CD4-positive, alpha-beta memory T cell (primary cell): ENCODE results near the gene CABP4. TPM values are rescaled to one million over a fixed set of nuclear protein-coding genes. Genes with fewer than 3 reads are reported as not detected.
A peak's percentile ranks its signal among the peaks of the same experiment; 100 is the strongest.

ENCODE experiments used
- CTCF ChIA-PET: fragments of 350-600 bp; sonication (Branson Sonifier 250); formaldehyde crosslinking; loops from one replicate; lab custom pipeline; 2021; ENCODE audit warnings: inconsistent platforms; ENCODE audit not compliant: partially characterized antibody; lab: Charles Lee
- POLR2A ChIA-PET: fragments of 350-600 bp; sonication (Branson Sonifier 250); formaldehyde crosslinking; loops from one replicate; lab custom pipeline; 2021; ENCODE audit not compliant: partially characterized antibody; lab: Charles Lee
- DNase-seq, 5 donors: peaks; one replicate each; pipeline versions ENCODE4 v3.0.0 to v3.0.0-alpha.2; 2020 to 2022; ENCODE audit warnings: mixed read lengths in 1 of 5
- H3K27ac ChIP-seq: one replicate; pipeline ENCODE4 v1.7.0; 2013; ENCODE audit warnings: low read depth, low read length
- H3K27me3 ChIP-seq: 2 replicates; pipeline ENCODE4 v1.7.0; 2013; ENCODE audit warnings: mild to moderate bottlenecking, low read length, moderate library complexity; ENCODE audit not compliant: insufficient read depth
- H3K36me3 ChIP-seq: 2 replicates; pipeline ENCODE4 v1.7.0; 2013; ENCODE audit warnings: mild to moderate bottlenecking, low read length, moderate library complexity; ENCODE audit not compliant: insufficient read depth
- H3K4me1 ChIP-seq: 2 replicates; pipeline ENCODE4 v1.7.0; 2013; ENCODE audit warnings: mild to moderate bottlenecking, low read length, moderate library complexity; ENCODE audit not compliant: insufficient read depth
- H3K4me3 ChIP-seq, 2 donors: one replicate each; pipeline ENCODE4 v1.7.0; 2013; ENCODE audit warnings: low read length in 2 of 2, mild to moderate bottlenecking in 1 of 2
- H3K9me3 ChIP-seq, 2 donors: one replicate each; pipeline ENCODE4 v1.7.0; 2013; ENCODE audit warnings: low read length in 2 of 2, control low read depth in 1 of 2; ENCODE audit not compliant: control insufficient read depth in 1 of 2
- H3K27ac Mint-ChIP-seq, 7 donors: one replicate each; pipeline ENCODE4 v1.8.0; 2020 to 2021; ENCODE audit warnings: mixed read lengths in 7 of 7, mild to moderate bottlenecking in 6 of 7, inconsistent platforms in 3 of 7, moderate library complexity in 3 of 7
- H3K27me3 Mint-ChIP-seq, 2 donors: one replicate each; pipeline ENCODE4 v1.8.0; 2020 to 2021; ENCODE audit warnings: mixed read lengths in 2 of 2
- H3K36me3 Mint-ChIP-seq, 2 donors: one replicate each; pipeline ENCODE4 v1.8.0; 2020 to 2021; ENCODE audit warnings: mixed read lengths in 2 of 2, inconsistent platforms in 1 of 2, mild to moderate bottlenecking in 1 of 2
- H3K4me1 Mint-ChIP-seq, 4 donors: one replicate each; pipeline ENCODE4 v1.8.0; 2020 to 2021; ENCODE audit warnings: mixed read lengths in 4 of 4, mild to moderate bottlenecking in 1 of 4
- H3K4me3 Mint-ChIP-seq, 8 donors: one replicate each; pipeline ENCODE4 v1.8.0; 2020 to 2021; ENCODE audit warnings: mixed read lengths in 8 of 8, mild to moderate bottlenecking in 7 of 8, moderate library complexity in 6 of 8, inconsistent platforms in 3 of 8
- H3K9me3 Mint-ChIP-seq, 8 donors: one replicate each; pipeline ENCODE4 v1.8.0; 2020 to 2021; ENCODE audit warnings: mixed read lengths in 8 of 8, mild to moderate bottlenecking in 5 of 8, inconsistent platforms in 3 of 8, moderate library complexity in 1 of 8
- intact Hi-C: fragments of 100-400 bp; cut with micrococcal nuclease; formaldehyde crosslinking; loops from one replicate; pipeline ENCODE4 v1.15.1; 2023
- polyA plus RNA-seq, 2 donors: library from polyadenylated mRNA; unstranded; fragments of 300-500 nt; fragmentation: Illumina TruSeq; gene quantifications; one replicate each; pipeline ENCODE4 v1.2.3, GENCODE V29; 2021
- total RNA-seq, 2 experiments: library from RNA; stranded (reverse); gene quantifications; one replicate each; pipeline ENCODE4 v1.2.3, GENCODE V29; 2021

CABP4 gene
- total and polyA plus RNA-seq, 4 experiments from 2014 or later, result 0.27 to 2.3 (median 1.1) TPM

DNA sequence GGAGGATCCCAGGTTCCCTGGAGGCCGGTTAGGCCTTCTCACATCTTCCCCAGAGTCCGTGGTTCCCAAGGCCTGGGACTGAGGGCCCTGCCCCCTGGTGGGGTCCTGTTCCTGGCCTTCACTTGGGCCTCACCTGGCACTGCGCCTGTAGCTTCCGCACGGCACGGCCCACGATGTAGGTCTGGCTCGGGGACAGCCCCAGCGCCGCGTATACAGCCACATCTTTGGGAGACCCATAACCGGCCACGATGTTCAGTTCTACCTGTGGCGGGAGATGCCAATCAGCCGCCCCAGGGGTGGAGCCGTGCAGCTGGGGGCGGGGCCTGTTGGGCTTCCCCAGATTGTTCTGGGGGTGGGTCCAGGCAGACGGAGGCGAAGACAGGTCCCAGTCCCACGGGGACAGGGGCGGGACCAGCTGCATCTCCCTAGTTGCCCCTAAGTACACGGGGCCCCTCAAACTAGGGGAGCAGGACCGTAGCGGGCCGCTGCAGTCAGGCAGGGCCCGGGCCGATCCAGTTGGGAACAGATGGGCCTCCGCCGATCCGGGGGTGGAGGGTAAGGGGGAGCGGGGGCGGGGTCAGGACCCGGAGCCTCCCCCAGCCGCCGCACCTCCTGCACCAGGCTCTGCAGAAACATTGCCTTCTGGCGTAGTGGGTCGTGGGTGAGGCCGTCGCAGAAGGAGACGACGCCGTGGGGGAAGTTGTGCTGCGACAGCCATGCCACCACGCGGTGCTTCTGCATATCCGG is 37.8 kb downstream of the CABP4 start:
- CTCF ChIA-PET, result interaction anchor here (1.4 kb wide), 1 partner anchor 10 kb away, joined by 4 read pairs; the partner anchor contains the start of gene AIP
- Mint-ChIP-seq H3K4me1 (peaks cover 6 to 18% (median 13%) of the 10 kb centered on the region in 4 donors), H3K4me3 (no peak overlapping the region), H3K36me3 (peaks cover 12 to 58% of the 10 kb centered on the region in 2 donors), H3K27me3 (no peaks in the 10 kb centered on the region), H3K9me3 (no peaks in the 10 kb centered on the region), H3K27ac (peak overlapping the region in 1 of 7 donors; percentile 18)
- peaks cover 44% of the 10 kb centered on the region for H3K36me3 ChIP-seq
- H3K4me3 ChIP-seq, result no peak overlapping the region
- no peaks in the 10 kb centered on the region for H3K27me3 ChIP-seq
- POLR2A ChIA-PET, result interaction anchor here (1.1 to 16.2 kb wide), 8 partner anchors 8 to 140 kb away, joined by 3 to 279 read pairs (median 19); partner anchors contain the start of genes AIP, PITPNM1, PPP1CA and PTPRCAP
- intact Hi-C loops, result no loop called here
- no peaks in the 10 kb centered on the region for H3K9me3 ChIP-seq
- no peak overlapping the region for H3K27ac ChIP-seq
- no peak for DNase-seq
- H3K4me1 ChIP-seq, result peaks cover 15% of the 10 kb centered on the region

DNA sequence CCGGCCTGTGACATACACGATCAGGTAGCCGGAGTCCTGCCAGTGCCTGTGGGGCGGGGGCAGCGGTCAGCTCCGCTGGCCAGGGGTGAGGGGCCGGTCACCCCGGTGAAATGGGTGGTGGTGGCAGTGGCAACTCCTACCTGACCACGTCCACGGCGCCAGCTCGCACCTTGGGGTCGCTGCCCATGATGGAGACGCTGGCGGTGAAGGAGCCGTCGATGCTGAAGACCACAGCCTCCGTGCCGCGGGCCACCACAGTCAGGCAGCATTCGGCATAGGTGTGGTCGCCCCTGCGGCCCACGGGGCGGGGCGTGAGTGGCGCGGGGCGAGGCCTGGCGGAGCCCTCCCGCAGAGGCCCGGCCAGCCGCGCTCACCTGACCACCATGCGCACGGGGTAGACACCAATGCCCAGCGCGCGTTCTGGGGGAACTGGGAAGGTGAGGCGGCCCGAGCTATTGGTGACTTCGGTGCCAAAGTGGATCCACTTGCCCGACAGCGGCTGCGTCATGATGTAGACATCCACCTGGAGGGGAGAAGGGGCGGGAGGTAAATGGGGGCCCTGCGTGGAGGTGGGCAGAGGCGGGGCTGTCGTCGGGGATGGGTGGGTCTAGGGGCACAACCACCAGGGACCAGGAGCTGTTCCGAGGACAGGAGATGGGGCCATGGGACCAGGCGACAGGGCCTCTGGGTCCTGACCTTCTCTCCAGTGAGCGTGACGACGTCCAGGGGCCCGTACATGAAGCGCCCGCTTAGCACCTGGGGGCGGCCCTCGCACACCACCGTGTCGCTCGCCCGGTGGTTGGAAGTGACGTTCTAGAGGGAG is 38.6 kb downstream of the CABP4 start:
- no peak for DNase-seq
- peaks cover 4 to 11% (median 7%) of the 10 kb centered on the region in 4 donors for H3K4me1 Mint-ChIP-seq
- POLR2A ChIA-PET, result interaction anchor here (3.3 to 16.2 kb wide), 4 partner anchors 10 to 92 kb away, joined by 30 to 279 read pairs (median 117); partner anchors contain the start of genes AIP, PITPNM1, PPP1CA and PTPRCAP
- H3K4me3 ChIP-seq, result no peak overlapping the region
- CTCF ChIA-PET, result no interaction called here
- no peaks in the 10 kb centered on the region for H3K9me3 Mint-ChIP-seq
- no peak overlapping the region for H3K27ac ChIP-seq
- intact Hi-C loops, result no loop called here
- no peaks in the 10 kb centered on the region for H3K27me3 ChIP-seq
- peaks cover 40% of the 10 kb centered on the region for H3K36me3 ChIP-seq
- no peaks in the 10 kb centered on the region for H3K9me3 ChIP-seq
- no peak overlapping the region for H3K4me3 Mint-ChIP-seq
- H3K4me1 ChIP-seq, result peaks cover 8% of the 10 kb centered on the region
- peaks cover 9 to 52% of the 10 kb centered on the region in 2 donors for H3K36me3 Mint-ChIP-seq
- H3K27me3 Mint-ChIP-seq, result no peaks in the 10 kb centered on the region
- no peak overlapping the region for H3K27ac Mint-ChIP-seq

DNA sequence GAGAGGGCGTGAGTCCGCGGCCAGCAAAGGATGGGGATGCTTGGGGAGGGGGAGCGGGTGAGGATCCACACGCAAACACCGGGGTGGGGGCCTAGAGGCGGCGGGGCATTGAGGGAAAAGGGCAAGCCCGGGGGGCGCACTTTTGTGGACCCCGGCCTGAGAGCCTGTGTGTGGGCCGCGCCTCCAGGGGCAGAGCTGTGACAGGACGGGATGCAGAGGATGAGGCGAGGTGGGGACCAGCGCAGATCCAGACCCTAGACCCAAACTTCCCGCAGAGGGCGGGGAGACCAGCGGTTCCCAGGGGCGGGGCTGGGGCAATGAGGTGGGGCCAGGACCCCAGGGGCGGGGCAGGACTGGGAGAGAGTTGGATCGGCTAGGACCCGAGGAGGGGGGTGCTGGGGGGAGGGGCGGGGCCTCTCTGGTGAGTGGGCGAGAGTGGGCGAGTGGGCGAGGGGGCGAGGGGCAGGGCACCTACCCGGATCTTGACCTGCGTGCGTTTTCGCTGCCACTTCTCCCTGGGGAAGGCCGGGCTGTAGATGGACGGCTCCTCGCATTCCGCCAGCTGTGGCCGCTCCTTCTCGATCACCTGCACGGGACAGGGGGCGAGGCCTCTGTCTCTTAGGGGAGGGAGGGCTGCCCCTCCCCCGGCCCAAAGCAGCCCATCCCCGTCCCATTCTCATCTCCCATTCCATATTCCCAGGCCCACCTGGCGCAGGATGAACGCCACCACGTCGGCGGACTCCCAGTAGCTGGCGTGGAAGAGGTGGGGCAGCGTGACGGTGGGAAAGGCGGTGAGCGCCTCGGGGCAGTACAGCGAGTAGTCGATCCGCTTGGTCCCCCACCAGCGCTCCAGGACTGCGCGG is 39.4 kb downstream of the CABP4 start:
- Histone ChIP-seq H3K27me3 (no peaks in the 10 kb centered on the region), H3K4me1 (no peaks in the 10 kb centered on the region), H3K36me3 (peaks cover 33% of the 10 kb centered on the region), H3K9me3 (no peaks in the 10 kb centered on the region), H3K27ac (no peak overlapping the region), H3K4me3 (no peak overlapping the region)
- Mint-ChIP-seq H3K27me3 (no peaks in the 10 kb centered on the region), H3K4me1 (peaks cover 3 to 9% (median 4%) of the 10 kb centered on the region in 4 donors), H3K9me3 (no peaks in the 10 kb centered on the region), H3K27ac (peak overlapping the region in 1 of 7 donors; percentile 30), H3K4me3 (no peak overlapping the region), H3K36me3 (peaks cover 10 to 52% of the 10 kb centered on the region in 2 donors)
- CTCF ChIA-PET, result no interaction called here
- DNase-seq, result no peak
- POLR2A ChIA-PET, result interaction anchor here (0.8 to 16.2 kb wide), 4 partner anchors 8 to 74 kb away, joined by 3 to 279 read pairs (median 22); partner anchors contain the start of genes PITPNM1 and PTPRCAP
- intact Hi-C loops, result no loop called here

DNA sequence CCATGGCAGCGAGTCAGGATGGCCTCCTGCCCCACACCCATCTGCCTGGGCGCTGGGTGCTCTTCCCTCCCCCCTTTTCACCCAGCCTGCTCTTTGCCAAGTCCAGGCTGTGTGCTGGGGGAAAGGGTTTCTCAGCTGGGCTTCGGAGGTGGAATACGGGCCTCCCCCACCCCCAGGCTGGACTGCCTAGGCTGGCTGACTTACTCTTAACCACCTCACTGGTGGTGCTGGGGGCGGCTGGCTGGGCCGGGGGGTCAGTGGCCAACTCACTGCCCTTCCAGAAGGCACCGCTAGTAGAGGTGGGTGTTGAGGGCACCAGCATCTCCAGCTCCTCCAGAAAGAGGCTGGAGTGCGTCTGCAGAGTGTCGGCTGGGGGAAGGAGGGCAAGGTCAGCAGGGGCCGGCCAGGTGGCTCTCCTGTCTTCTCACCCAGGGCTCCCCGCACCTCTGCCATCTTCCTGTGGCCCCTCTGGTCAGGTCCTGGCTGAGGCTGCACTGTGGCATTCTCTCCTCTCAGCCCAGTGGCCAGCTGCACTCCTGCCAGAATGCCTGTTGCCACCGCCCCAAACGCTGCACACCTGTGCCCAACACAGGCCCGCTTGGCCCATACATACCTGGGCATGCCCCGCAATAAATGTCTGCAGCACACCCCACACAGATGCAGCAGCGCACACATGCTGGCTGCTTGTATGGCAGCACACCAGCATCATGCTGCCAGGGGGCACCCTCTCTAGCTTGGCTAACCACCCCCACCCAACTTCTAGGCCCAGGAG is 40.3 kb downstream of the CABP4 start:
- Histone ChIP-seq H3K9me3 (no peaks in the 10 kb centered on the region), H3K36me3 (peaks cover 33% of the 10 kb centered on the region), H3K4me3 (no peak overlapping the region), H3K27ac (no peak overlapping the region), H3K4me1 (peaks cover 4% of the 10 kb centered on the region), H3K27me3 (no peaks in the 10 kb centered on the region)
- Mint-ChIP-seq H3K27me3 (no peaks in the 10 kb centered on the region), H3K4me3 (no peak overlapping the region), H3K36me3 (peaks cover 3 to 46% of the 10 kb centered on the region in 2 donors), H3K27ac (peak overlapping the region in 1 of 7 donors; percentile 48), H3K9me3 (no peaks in the 10 kb centered on the region), H3K4me1 (peaks cover 0 to 6% (median 1%) of the 10 kb centered on the region in 4 donors)
- ChIA-PET CTCF (no interaction called here), POLR2A (interaction anchor here (0.8 to 16.2 kb wide), 5 partner anchors 8 to 93 kb away, joined by 3 to 279 read pairs (median 3); partner anchors contain the start of genes PTPRCAP and TBC1D10C)
- DNase-seq, result no peak
- intact Hi-C loops, result no loop called here

DNA sequence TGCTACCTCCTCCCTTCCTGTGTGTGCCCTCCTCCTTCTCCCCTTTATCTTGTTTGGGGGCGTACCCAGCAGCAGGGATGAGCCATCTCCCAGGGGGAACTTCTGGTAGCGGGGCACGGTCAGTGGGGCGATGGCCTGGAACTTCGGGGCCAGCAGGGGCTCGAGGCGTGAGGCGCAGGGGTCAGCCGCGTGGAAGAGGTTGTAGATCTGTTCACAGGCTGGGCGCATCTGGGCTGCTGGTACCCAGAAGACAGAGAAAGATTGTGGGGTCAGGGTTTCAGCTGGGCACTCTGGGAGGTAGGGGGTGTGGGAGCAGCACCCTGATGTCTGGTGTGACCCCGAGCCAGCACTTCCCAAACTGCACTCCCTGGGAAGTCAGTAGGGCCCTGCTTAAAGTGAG is 41.0 kb downstream of the CABP4 start:
- H3K27ac Mint-ChIP-seq, result peak overlapping the region in 2 of 7 donors; percentile 11 to 42
- ChIA-PET POLR2A (interaction anchor here (1.2 to 16.2 kb wide), 4 partner anchors 60 to 94 kb away, joined by 3 to 279 read pairs (median 4); partner anchors contain the start of genes PTPRCAP and TBC1D10C), CTCF (no interaction called here)
- H3K9me3 ChIP-seq, result no peaks in the 10 kb centered on the region
- peaks cover 10% of the 10 kb centered on the region for H3K4me1 ChIP-seq
- H3K27ac ChIP-seq, result no peak overlapping the region
- no peak overlapping the region for H3K4me3 Mint-ChIP-seq
- H3K9me3 Mint-ChIP-seq, result no peaks in the 10 kb centered on the region
- DNase-seq, result no peak
- H3K36me3 ChIP-seq, result peaks cover 33% of the 10 kb centered on the region
- H3K36me3 Mint-ChIP-seq, result peaks cover 10 to 47% of the 10 kb centered on the region in 2 donors
- H3K4me1 Mint-ChIP-seq, result peaks cover 7 to 9% (median 8%) of the 10 kb centered on the region in 4 donors
- H3K4me3 ChIP-seq, result no peak overlapping the region
- H3K27me3 Mint-ChIP-seq, result no peaks in the 10 kb centered on the region
- intact Hi-C loops, result no loop called here
- H3K27me3 ChIP-seq, result no peaks in the 10 kb centered on the region

DNA sequence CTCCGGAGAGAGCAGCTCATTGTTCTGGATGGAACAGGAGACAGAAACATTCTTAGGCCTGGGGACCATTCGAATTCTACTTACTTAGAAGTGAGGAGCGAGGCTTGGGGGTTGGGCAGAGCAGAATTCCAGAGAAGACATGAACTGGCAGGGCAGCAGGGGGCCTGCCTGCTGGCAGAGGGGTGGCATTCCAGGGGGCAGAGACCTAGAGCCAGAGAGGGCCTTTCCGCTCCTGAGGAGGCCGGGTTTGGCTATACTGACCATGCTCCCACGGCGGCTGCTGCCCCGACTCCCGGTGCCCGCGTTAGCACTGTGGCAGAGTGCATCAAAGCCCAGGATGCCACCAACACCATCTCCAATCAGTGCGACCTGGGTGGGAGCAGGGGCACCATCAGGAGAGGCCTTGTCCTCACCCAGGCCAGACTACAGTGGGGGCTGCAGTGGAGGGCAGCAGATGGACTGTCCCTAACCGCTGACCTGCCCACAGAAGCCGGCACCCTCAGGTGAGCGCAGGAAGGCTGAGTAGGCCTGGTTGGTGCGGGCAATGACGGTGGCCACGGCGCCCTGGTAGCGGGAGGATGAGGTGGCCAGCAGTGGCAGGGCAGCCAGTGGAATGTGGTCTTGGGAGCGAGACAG is 42.6 kb downstream of the CABP4 start:
- no peak for DNase-seq
- peaks cover 14% of the 10 kb centered on the region for H3K4me1 ChIP-seq
- Mint-ChIP-seq H3K4me3 (no peak overlapping the region), H3K27me3 (no peaks in the 10 kb centered on the region), H3K4me1 (peaks cover 8 to 15% (median 12%) of the 10 kb centered on the region in 4 donors), H3K36me3 (peaks cover 12 to 47% of the 10 kb centered on the region in 2 donors), H3K27ac (peak overlapping the region in 1 of 7 donors; percentile 25), H3K9me3 (no peaks in the 10 kb centered on the region)
- H3K27me3 ChIP-seq, result no peaks in the 10 kb centered on the region
- no peak overlapping the region for H3K27ac ChIP-seq
- CTCF ChIA-PET, result no interaction called here
- H3K36me3 ChIP-seq, result peaks cover 37% of the 10 kb centered on the region
- intact Hi-C loops, result no loop called here
- POLR2A ChIA-PET, result no interaction called here
- H3K4me3 ChIP-seq, result no peak overlapping the region
- no peaks in the 10 kb centered on the region for H3K9me3 ChIP-seq
